Measurements from ENCODE around the gene OR5C1. TPM values are rescaled to one million over a fixed set of nuclear protein-coding genes. Genes with fewer than 3 reads are reported as not detected.

The OR5C1 gene
- total RNA-seq, 1 donor from 2014 or later, result not detected

GRCh38 chr9:122791872-122792669 lies 3.3 kb downstream of the OR5C1 start:
- no peak for TF ChIP-seq CTCF (IDR thresholded peaks at IDR 0.05; ENCODE audit: insufficient read depth, low read length, severe bottlenecking)
- DNase-seq (ENCODE audit: low read depth) (no peak), FAIRE-seq (no peak)
- H3K4me3 ChIP-seq (ENCODE audit: low read depth, low read length), result no peak overlapping the region
- no peaks in the 10 kb centered on the region for H3K27me3 ChIP-seq (ENCODE audit: control insufficient read depth, insufficient read depth, low read length)
- H3K36me3 ChIP-seq (ENCODE audit: control insufficient read depth, insufficient read depth, low read length), result no peaks in the 10 kb centered on the region

GRCh38 chr9:122797316-122798063 lies 8.8 kb downstream of the OR5C1 start:
- peak; percentile 43 for DNase-seq (ENCODE audit: low read depth)
- no peaks in the 10 kb centered on the region for H3K36me3 ChIP-seq (ENCODE audit: control insufficient read depth, insufficient read depth, low read length)
- H3K4me3 ChIP-seq (ENCODE audit: low read depth, low read length), result no peak overlapping the region
- no peaks in the 10 kb centered on the region for H3K27me3 ChIP-seq (ENCODE audit: control insufficient read depth, insufficient read depth, low read length)
- TF ChIP-seq CTCF (IDR thresholded peaks at IDR 0.05; ENCODE audit: insufficient read depth, low read length, severe bottlenecking), result no peak
- FAIRE-seq, result no peak

- no peak for DNase-seq (ENCODE audit: low read depth)
- H3K27me3 ChIP-seq (ENCODE audit: control insufficient read depth, insufficient read depth, low read length), result no peaks in the 10 kb centered on the region
- no peaks in the 10 kb centered on the region for H3K36me3 ChIP-seq (ENCODE audit: control insufficient read depth, insufficient read depth, low read length)
- no peak for FAIRE-seq
- no peak for TF ChIP-seq CTCF (IDR thresholded peaks at IDR 0.05; ENCODE audit: insufficient read depth, low read length, severe bottlenecking)
- no peak within 1 kb of the TSS for H3K4me3 ChIP-seq (ENCODE audit: low read depth, low read length)
These were observed 11.6 kb downstream of the OR5C1 start, which contains the start of gene OR1K1 for GRCh38 chr9:122800066-122801060. TSS of gene OR1K1 (plus strand) at chr9:122800123. CDS start at chr9:122800123, 0 bp downstream.

- DNase-seq (ENCODE audit: low read depth) (no peak), FAIRE-seq (no peak)
- no peaks in the 10 kb centered on the region for H3K27me3 ChIP-seq (ENCODE audit: control insufficient read depth, insufficient read depth, low read length)
- H3K36me3 ChIP-seq (ENCODE audit: control insufficient read depth, insufficient read depth, low read length), result no peaks in the 10 kb centered on the region
- no peak overlapping the region for H3K4me3 ChIP-seq (ENCODE audit: low read depth, low read length)
- no peak for TF ChIP-seq CTCF (IDR thresholded peaks at IDR 0.05; ENCODE audit: insufficient read depth, low read length, severe bottlenecking)
These were observed 17.9 kb downstream of the OR5C1 start for GRCh38 chr9:122806661-122807060.

GRCh38 chr9:122807271-122807900 lies 18.7 kb downstream of the OR5C1 start:
- FAIRE-seq, result no peak
- no peak for TF ChIP-seq CTCF (IDR thresholded peaks at IDR 0.05; ENCODE audit: insufficient read depth, low read length, severe bottlenecking)

More at GRCh38 chr9:122807271-122807900, 18.7 kb downstream of the OR5C1 start:
- no peaks in the 10 kb centered on the region for H3K36me3 ChIP-seq (ENCODE audit: control insufficient read depth, insufficient read depth, low read length)
- H3K27me3 ChIP-seq (ENCODE audit: control insufficient read depth, insufficient read depth, low read length), result no peaks in the 10 kb centered on the region
- DNase-seq (ENCODE audit: low read depth), result no peak
- H3K4me3 ChIP-seq (ENCODE audit: low read depth, low read length), result no peak overlapping the region

Measured in bronchial epithelial cell (primary cell).